Smooth muscle cell (in vitro differentiated cells): ENCODE measurements around the gene DENND2C. TPM values are rescaled to one million over a fixed set of nuclear protein-coding genes. Genes with fewer than 3 reads are reported as not detected.

Experiments
- DNase-seq: peaks from one replicate; lab custom pipeline; 2025; ENCODE audit not compliant: unreplicated experiment; lab: John Stamatoyannopoulos, UW
- H2AFZ ChIP-seq: fragments of 200-600 bp; sonication (generic); 2 replicates; pipeline ENCODE4 v1.6.0; 2016; ENCODE audit warnings: antibody characterized with exemption, low read depth, mild to moderate bottlenecking
- H3F3A ChIP-seq: fragments of 200-600 bp; sonication (generic); 2 replicates; pipeline ENCODE4 v1.6.0; 2017; ENCODE audit warnings: antibody characterized with exemption, low read depth
- H3K27ac ChIP-seq: fragments of 200-600 bp; sonication (generic); 2 replicates; pipeline ENCODE4 v1.5.1; 2016; ENCODE audit warnings: low read depth, mild to moderate bottlenecking
- H3K27me3 ChIP-seq: fragments of 200-600 bp; sonication (generic); 2 replicates; pipeline ENCODE4 v1.6.1; 2016; ENCODE audit warnings: low read depth, mild to moderate bottlenecking
- H3K36me3 ChIP-seq: fragments of 200-600 bp; sonication (generic); 2 replicates; pipeline ENCODE4 v1.5.1; 2016; ENCODE audit warnings: low read depth
- H3K4me1 ChIP-seq: fragments of 200-600 bp; sonication (generic); 2 replicates; pipeline ENCODE4 v1.5.1; 2016; ENCODE audit warnings: low read depth
- H3K4me2 ChIP-seq: fragments of 200-600 bp; sonication (generic); 2 replicates; pipeline ENCODE4 v1.6.0; 2016; ENCODE audit warnings: mild to moderate bottlenecking
- H3K4me3 ChIP-seq: fragments of 200-600 bp; sonication (generic); 2 replicates; pipeline ENCODE4 v1.5.1; 2016; ENCODE audit warnings: mild to moderate bottlenecking
- H3K79me2 ChIP-seq: fragments of 200-600 bp; sonication (generic); 2 replicates; pipeline ENCODE4 v1.6.0; 2016; ENCODE audit warnings: low read depth, mild to moderate bottlenecking
- H3K9ac ChIP-seq: fragments of 200-600 bp; sonication (generic); 2 replicates; pipeline ENCODE4 v1.6.0; 2016; ENCODE audit warnings: low read depth
- H3K9me3 ChIP-seq: fragments of 200-600 bp; sonication (generic); replicated peaks from 2 replicates; pipeline ENCODE4 v1.5.1; 2016; ENCODE audit warnings: low read depth
- H4K20me1 ChIP-seq: fragments of 200-600 bp; sonication (generic); 2 replicates; pipeline ENCODE4 v1.6.0; 2016; ENCODE audit warnings: low read depth
- WGBS: methylation state at CpG from one replicate; pipeline ENCODE4 v1.1.7; 2016; ENCODE audit warnings: low lambda C conversion rate; 5-methylcytosine and 5-hydroxymethylcytosine counted together
- polyA plus RNA-seq: library from polyadenylated mRNA; unstranded; fragments of >200 nt; fragmentation: Nextera tagmentation; extraction: Ambion mirVana; gene quantifications from 2 replicates; pipeline ENCODE4 v1.2.1, GENCODE V29; 2016
- total RNA-seq: library from RNA; depleted of rRNA; stranded (reverse); fragments of >200 nt; gene quantifications from 2 replicates; pipeline ENCODE4 v1.2.3, GENCODE V29; 2014
- TF ChIP-seq, protein P1 (sequence below): fragments of 200-600 bp; sonication (generic); IDR thresholded peaks from 2 replicates; pipeline ENCODE4 v1.5.1; 2017; ENCODE audit warnings: borderline replicate concordance, mild to moderate bottlenecking, antibody characterized with exemption; ENCODE audit not compliant: insufficient read depth, poor library complexity, severe bottlenecking

The DENND2C gene
- total and polyA plus RNA-seq, 2 experiments from 2014 or later: 1.4 to 4.1 TPM

- TF ChIP-seq, protein P1, sequence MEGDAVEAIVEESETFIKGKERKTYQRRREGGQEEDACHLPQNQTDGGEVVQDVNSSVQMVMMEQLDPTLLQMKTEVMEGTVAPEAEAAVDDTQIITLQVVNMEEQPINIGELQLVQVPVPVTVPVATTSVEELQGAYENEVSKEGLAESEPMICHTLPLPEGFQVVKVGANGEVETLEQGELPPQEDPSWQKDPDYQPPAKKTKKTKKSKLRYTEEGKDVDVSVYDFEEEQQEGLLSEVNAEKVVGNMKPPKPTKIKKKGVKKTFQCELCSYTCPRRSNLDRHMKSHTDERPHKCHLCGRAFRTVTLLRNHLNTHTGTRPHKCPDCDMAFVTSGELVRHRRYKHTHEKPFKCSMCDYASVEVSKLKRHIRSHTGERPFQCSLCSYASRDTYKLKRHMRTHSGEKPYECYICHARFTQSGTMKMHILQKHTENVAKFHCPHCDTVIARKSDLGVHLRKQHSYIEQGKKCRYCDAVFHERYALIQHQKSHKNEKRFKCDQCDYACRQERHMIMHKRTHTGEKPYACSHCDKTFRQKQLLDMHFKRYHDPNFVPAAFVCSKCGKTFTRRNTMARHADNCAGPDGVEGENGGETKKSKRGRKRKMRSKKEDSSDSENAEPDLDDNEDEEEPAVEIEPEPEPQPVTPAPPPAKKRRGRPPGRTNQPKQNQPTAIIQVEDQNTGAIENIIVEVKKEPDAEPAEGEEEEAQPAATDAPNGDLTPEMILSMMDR: no peak
- no peak overlapping the region for H3K27ac ChIP-seq
These were observed 75.8 kb downstream of the DENND2C start for GRCh38 chr1:114594046-114594445.

GRCh38 chr1:114589122-114589521 lies 80.7 kb downstream of the DENND2C start:
- Histone ChIP-seq H4K20me1 (no peaks in the 10 kb centered on the region), H3F3A (no peaks in the 10 kb centered on the region), H3K4me3 (no peak overlapping the region), H3K4me1 (no peaks in the 10 kb centered on the region), H3K27me3 (no peaks in the 10 kb centered on the region), H3K9ac (no peak overlapping the region), H2AFZ (no peak overlapping the region), H3K4me2 (no peak overlapping the region), H3K36me3 (no peaks in the 10 kb centered on the region), H3K27ac (no peak overlapping the region), H3K79me2 (no peaks in the 10 kb centered on the region), H3K9me3 (no peaks in the 10 kb centered on the region)
- TF ChIP-seq, protein P1: no peak
- WGBS: 91% methylated on average over 3 of the region's 3 CpGs
- no peak for DNase-seq

More at GRCh38 chr1:114594046-114594445, 75.8 kb downstream of the DENND2C start:
- DNase-seq: no peak
- Histone ChIP-seq H2AFZ (no peak overlapping the region), H3K4me2 (no peak overlapping the region), H3K79me2 (no peaks in the 10 kb centered on the region), H3K9me3 (no peaks in the 10 kb centered on the region), H3K36me3 (no peaks in the 10 kb centered on the region), H4K20me1 (no peaks in the 10 kb centered on the region), H3K4me3 (no peak overlapping the region), H3F3A (no peaks in the 10 kb centered on the region), H3K27me3 (no peaks in the 10 kb centered on the region), H3K4me1 (no peaks in the 10 kb centered on the region), H3K9ac (no peak overlapping the region)
- 94% methylated on average over 3 of the region's 3 CpGs for WGBS

- H3K4me3 ChIP-seq: no peak overlapping the region
- DNase-seq: no peak
- no peaks in the 10 kb centered on the region for H4K20me1 ChIP-seq
- no peaks in the 10 kb centered on the region for H3F3A ChIP-seq
- 92% methylated on average over 2 of the region's 2 CpGs for WGBS
- no peak overlapping the region for H3K27ac ChIP-seq
- H3K9me3 ChIP-seq: no peaks in the 10 kb centered on the region
- no peak overlapping the region for H3K4me2 ChIP-seq
- H3K27me3 ChIP-seq: no peaks in the 10 kb centered on the region
- no peak overlapping the region for H2AFZ ChIP-seq
- no peaks in the 10 kb centered on the region for H3K36me3 ChIP-seq
- TF ChIP-seq, protein P1: no peak
- no peak overlapping the region for H3K9ac ChIP-seq
- H3K79me2 ChIP-seq: no peaks in the 10 kb centered on the region
- H3K4me1 ChIP-seq: no peaks in the 10 kb centered on the region
These were observed 81.6 kb downstream of the DENND2C start for GRCh38 chr1:114588196-114588689.
